Colon (tissue), 2 donors: Measurements from ENCODE around the gene KPNA1.

Source experiments
- FAIRE-seq: peaks from 2 replicates; lab custom pipeline; 2012; peaks lifted over from hg19 to GRCh38; lab: Jason Lieb, UNC
- donor health status: control.
- donor health status: control.

The KPNA1 gene

GRCh38 chr3:122382888-122383666, 131.7 kb downstream of the KPNA1 start, which contains the start of gene MIX23:
TSS of gene MIX23 (minus strand) at chr3:122383231. CDS start at chr3:122383224, 7 bp downstream.
- FAIRE-seq = no peak

DNA sequence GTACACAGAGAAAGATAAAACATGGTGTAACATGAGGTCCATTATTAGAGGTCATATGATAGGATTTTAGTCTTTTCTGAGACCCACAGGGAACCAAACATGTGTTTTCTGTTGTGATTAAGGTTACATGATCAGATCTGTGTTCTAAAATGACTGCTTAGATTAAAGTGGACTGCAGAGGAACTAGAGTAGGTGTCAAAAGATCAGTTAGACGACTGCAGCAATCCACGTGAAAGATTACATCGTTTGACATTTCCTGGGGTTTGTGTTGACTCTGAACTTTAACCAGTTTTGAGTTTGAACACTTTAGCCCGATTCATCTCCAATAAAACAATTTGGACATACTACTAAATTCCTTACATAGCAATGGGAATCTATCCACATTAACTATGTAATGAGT, 136.8 kb downstream of the KPNA1 start:
- FAIRE-seq = no peak

- FAIRE-seq = no peak
Measured at GRCh38 chr3:122374034-122374433, 140.7 kb downstream of the KPNA1 start.
